Esophagus (tissue), 2 donors: ENCODE results near the gene EFEMP2. TPM values are rescaled to one million over a fixed set of nuclear protein-coding genes. Genes with fewer than 3 reads are reported as not detected.

Experiments
- H3K27ac ChIP-seq, 2 donors: one replicate each; pipeline ENCODE4 v1.5.1; 2013; ENCODE audit warnings: low read depth in 2 of 2, mild to moderate bottlenecking in 2 of 2, inconsistent platforms in 1 of 2, low read length in 1 of 2, moderate library complexity in 1 of 2
- H3K27me3 ChIP-seq, 2 donors: one replicate each; pipeline ENCODE4 v1.6.1; 2013; ENCODE audit warnings: low read length in 2 of 2, control low read depth in 1 of 2, mild to moderate bottlenecking in 1 of 2; ENCODE audit not compliant: insufficient read depth in 2 of 2, control insufficient read depth in 1 of 2
- H3K36me3 ChIP-seq, 2 donors: one replicate each; pipeline ENCODE4 v1.6.1; 2013; ENCODE audit warnings: low read length in 1 of 2; ENCODE audit not compliant: control insufficient read depth in 2 of 2, insufficient read depth in 2 of 2
- H3K4me1 ChIP-seq, 2 donors: one replicate each; pipeline ENCODE4 v1.6.1; 2013; ENCODE audit warnings: low read length in 1 of 2; ENCODE audit not compliant: control insufficient read depth in 2 of 2, insufficient read depth in 2 of 2
- H3K4me3 ChIP-seq, 2 donors: one replicate each; pipeline ENCODE4 v1.5.1; 2013; ENCODE audit warnings: low read length in 2 of 2, mild to moderate bottlenecking in 2 of 2, low read depth in 1 of 2, moderate library complexity in 1 of 2
- H3K9me3 ChIP-seq, 2 donors: one replicate each; pipeline ENCODE4 v1.6.1; 2013; ENCODE audit warnings: mild to moderate bottlenecking in 2 of 2, low read depth in 1 of 2, low read length in 1 of 2, moderate library complexity in 1 of 2; ENCODE audit not compliant: control insufficient read depth in 2 of 2, insufficient read depth in 1 of 2
- WGBS, 2 donors: extraction: QIAGEN DNeasy Blood & Tissue Kit; methylation state at CpG; one replicate each; pipeline ENCODE4 v1.1.7; 2013; 5-methylcytosine and 5-hydroxymethylcytosine counted together
- polyA plus RNA-seq, 2 donors: library from polyadenylated mRNA; stranded (reverse); fragments of 200-250 nt; gene quantifications; one replicate each; pipeline ENCODE4 v1.2.3, GENCODE V29; 2013
- donor health status: healthy with polysubstance abuse.
- donor health status: Bipolar disorder and iron deficiency.

Gene EFEMP2
- polyA plus RNA-seq, 2 donors: 9.2 to 13.1 TPM

DNA sequence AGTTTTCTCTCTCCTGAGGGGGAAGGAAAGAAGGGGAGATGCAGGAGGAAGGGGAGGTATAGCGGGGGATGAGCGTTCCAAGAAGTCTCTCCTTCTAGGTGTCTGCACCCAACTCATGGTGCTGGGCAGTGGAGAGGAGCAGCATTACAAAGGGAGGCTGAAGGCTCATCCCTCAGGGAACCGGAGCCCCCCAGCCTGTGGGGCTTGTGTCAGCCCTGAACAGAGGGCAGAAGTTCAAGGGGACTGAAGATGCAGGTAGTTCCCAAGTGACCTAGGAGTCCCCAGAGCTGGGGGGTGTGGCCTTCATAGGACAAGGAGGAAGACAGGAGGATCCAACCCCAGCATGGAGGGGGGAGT is 44.5 kb upstream of the EFEMP2 start:
- no peak overlapping the region for H3K4me3 ChIP-seq
- peaks cover 0 to 3% of the 10 kb centered on the region in 2 donors for H3K36me3 ChIP-seq
- peak overlapping the region in 1 of 2 donors; percentile 96 for H3K27ac ChIP-seq
- 90 to 94% methylated on average over 3 of the region's 3 CpGs for WGBS, 2 donors
- no peaks in the 10 kb centered on the region for H3K27me3 ChIP-seq
- peaks cover 31 to 43% of the 10 kb centered on the region in 2 donors for H3K4me1 ChIP-seq
- no peaks in the 10 kb centered on the region for H3K9me3 ChIP-seq

DNA sequence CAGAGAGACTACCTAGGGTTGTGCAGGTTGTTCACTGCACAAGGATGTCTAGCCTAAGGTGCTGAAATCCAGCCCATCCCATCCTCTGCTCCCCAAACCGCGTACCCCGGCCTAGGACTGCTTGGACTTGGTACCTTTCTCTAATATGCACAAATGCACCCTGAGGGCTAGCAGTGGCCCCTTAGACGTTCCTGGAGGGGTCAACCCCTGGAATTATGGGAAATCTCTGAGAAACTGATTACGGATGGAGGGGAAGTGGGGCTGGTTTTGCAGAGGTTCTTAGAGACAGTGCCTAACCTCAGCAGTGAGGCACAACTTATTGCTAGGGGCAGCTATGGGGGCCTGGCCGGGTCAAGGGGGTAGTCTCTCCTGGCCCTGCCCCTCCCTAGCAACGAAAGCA is 43.8 kb upstream of the EFEMP2 start:
- Histone ChIP-seq H3K27ac (peak overlapping the region; percentile 86 to 96), H3K4me3 (no peak overlapping the region), H3K4me1 (peaks cover 36 to 49% of the 10 kb centered on the region in 2 donors), H3K36me3 (peaks cover 0 to 3% of the 10 kb centered on the region in 2 donors), H3K27me3 (no peaks in the 10 kb centered on the region), H3K9me3 (no peaks in the 10 kb centered on the region)
- WGBS, 2 donors: 55 to 62% methylated on average over 7 of the region's 7 CpGs

GRCh38 chr11:65915821-65916251 is 43.2 kb upstream of the EFEMP2 start:
- H3K27ac ChIP-seq: peak overlapping the region; percentile 86 to 96
- no peaks in the 10 kb centered on the region for H3K27me3 ChIP-seq
- peak overlapping the region in 1 of 2 donors; percentile 12 for H3K4me3 ChIP-seq
- 12 to 24% methylated on average over 12 to 13 of the region's 13 CpGs for WGBS, 2 donors
- H3K36me3 ChIP-seq: peaks cover 0 to 3% of the 10 kb centered on the region in 2 donors
- peaks cover 33 to 46% of the 10 kb centered on the region in 2 donors for H3K4me1 ChIP-seq
- no peaks in the 10 kb centered on the region for H3K9me3 ChIP-seq

- WGBS, 2 donors: 50 to 70% methylated on average over 10 of the region's 10 CpGs
- Histone ChIP-seq H3K9me3 (no peaks in the 10 kb centered on the region), H3K4me3 (no peak overlapping the region), H3K27ac (peak overlapping the region; percentile 86 to 96), H3K36me3 (peaks cover 0 to 3% of the 10 kb centered on the region in 2 donors), H3K27me3 (no peaks in the 10 kb centered on the region), H3K4me1 (peaks cover 30 to 41% of the 10 kb centered on the region in 2 donors)
Observed at GRCh38 chr11:65915101-65915820, 42.7 kb upstream of the EFEMP2 start.

DNA sequence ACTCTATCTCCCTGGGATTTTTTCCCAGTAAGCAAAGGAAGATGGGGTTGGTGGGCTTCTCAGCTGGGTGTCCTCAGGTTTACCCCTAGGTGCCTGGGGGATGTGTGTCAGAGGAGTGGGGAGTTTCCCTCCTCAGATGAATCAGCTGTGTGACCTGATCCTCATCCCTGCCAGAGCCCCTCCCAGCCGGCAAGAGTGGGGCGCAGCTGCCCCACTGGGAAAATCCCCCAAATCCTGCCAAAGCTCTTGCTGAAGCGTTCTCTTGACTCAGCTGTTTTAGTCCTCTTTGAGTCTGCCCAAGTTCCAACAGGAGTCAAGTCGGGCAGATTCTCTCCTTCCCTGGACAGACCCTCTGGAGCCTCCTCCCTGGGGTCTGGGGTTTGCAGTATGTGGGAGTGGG is 40.2 kb upstream of the EFEMP2 start:
- Histone ChIP-seq H3K4me1 (peaks cover 27 to 35% of the 10 kb centered on the region in 2 donors), H3K27me3 (no peaks in the 10 kb centered on the region), H3K9me3 (no peaks in the 10 kb centered on the region), H3K27ac (peak overlapping the region; percentile 63 to 75), H3K4me3 (no peak overlapping the region), H3K36me3 (peaks cover 0 to 3% of the 10 kb centered on the region in 2 donors)
- 32 to 40% methylated on average over 4 of the region's 4 CpGs for WGBS, 2 donors

GRCh38 chr11:65911682-65912568 is 39.3 kb upstream of the EFEMP2 start:
- H3K9me3 ChIP-seq: no peaks in the 10 kb centered on the region
- H3K27ac ChIP-seq: peak overlapping the region; percentile 25 to 75
- WGBS, 2 donors: 16 to 17% methylated on average over 14 of the region's 14 CpGs
- H3K4me1 ChIP-seq: peaks cover 18 to 26% of the 10 kb centered on the region in 2 donors
- H3K36me3 ChIP-seq: peaks cover 0 to under 1% of the 10 kb centered on the region in 2 donors
- no peaks in the 10 kb centered on the region for H3K27me3 ChIP-seq
- H3K4me3 ChIP-seq: no peak overlapping the region

DNA sequence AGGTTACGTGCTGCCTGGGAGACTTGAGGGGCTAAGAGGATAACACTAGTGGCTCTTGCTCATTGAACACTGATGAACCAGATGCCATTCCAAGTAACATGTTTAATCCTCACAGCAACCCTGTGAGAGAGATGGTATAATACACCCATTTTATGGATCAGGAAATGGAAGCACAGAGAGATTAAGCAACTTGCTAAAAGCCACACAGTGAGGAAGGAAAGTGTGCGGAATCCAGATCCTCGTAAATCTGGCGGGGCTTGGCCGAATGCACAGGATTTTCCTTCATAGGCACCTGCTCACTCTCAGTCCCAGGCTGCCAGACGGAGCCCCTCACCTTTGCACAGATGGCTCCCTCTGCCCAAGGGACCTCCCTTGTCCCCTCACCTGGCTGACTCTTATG is 35.3 kb upstream of the EFEMP2 start:
- Histone ChIP-seq H3K27ac (no peak overlapping the region), H3K27me3 (no peaks in the 10 kb centered on the region), H3K4me3 (no peak overlapping the region), H3K4me1 (peaks cover 7 to 10% of the 10 kb centered on the region in 2 donors), H3K9me3 (no peaks in the 10 kb centered on the region), H3K36me3 (no peaks in the 10 kb centered on the region)
- WGBS, 2 donors: 89 to 90% methylated on average over 6 of the region's 6 CpGs

GRCh38 chr11:65906602-65907001 is 34.0 kb upstream of the EFEMP2 start:
- H3K4me1 ChIP-seq: peaks cover 3 to 5% of the 10 kb centered on the region in 2 donors
- H3K9me3 ChIP-seq: no peaks in the 10 kb centered on the region
- 79 to 81% methylated on average over 5 of the region's 5 CpGs for WGBS, 2 donors
- H3K27ac ChIP-seq: peak overlapping the region in 1 of 2 donors; percentile 28
- no peak overlapping the region for H3K4me3 ChIP-seq
- no peaks in the 10 kb centered on the region for H3K27me3 ChIP-seq
- H3K36me3 ChIP-seq: no peaks in the 10 kb centered on the region

GRCh38 chr11:65903715-65904114 is 31.1 kb upstream of the EFEMP2 start:
- WGBS, 2 donors: 65 to 67% methylated on average over 8 of the region's 8 CpGs

More at GRCh38 chr11:65903715-65904114, 31.1 kb upstream of the EFEMP2 start:
- Histone ChIP-seq H3K9me3 (no peaks in the 10 kb centered on the region), H3K4me1 (peaks cover 0 to 10% of the 10 kb centered on the region in 2 donors), H3K36me3 (no peaks in the 10 kb centered on the region), H3K27ac (no peak overlapping the region), H3K27me3 (no peaks in the 10 kb centered on the region), H3K4me3 (no peak overlapping the region)
